SK-N-SH (cell line): ENCODE measurements around the gene MBTPS2. TPM values are rescaled to one million over a fixed set of nuclear protein-coding genes. Genes with fewer than 3 reads are reported as not detected.

ENCODE experiments used
- CTCF ChIA-PET: fragments of 300-600, 350-600 bp; formaldehyde crosslinking; extraction: SDS; loops from one replicate; lab custom pipeline; 2021; lab: Yijun Ruan, JAX
- POLR2A ChIA-PET: fragments of 350-600 bp; sonication (Branson Sonifier 250); formaldehyde crosslinking; extraction: SDS; loops from one replicate; lab custom pipeline; 2020; ENCODE audit warnings: antibody characterized with exemption, inconsistent platforms; lab: Yijun Ruan, JAX
- DNase-seq: peaks from one replicate; pipeline ENCODE4 v3.0.0; 2012
- H2AFZ ChIP-seq: fragments of 200-600 bp; sonication (generic); 2 replicates; pipeline ENCODE4 v1.8.1; 2016; ENCODE audit warnings: antibody characterized with exemption, mild to moderate bottlenecking, low read depth
- H3F3A ChIP-seq: fragments of 200-600 bp; sonication (generic); replicated peaks from 2 replicates; pipeline ENCODE3; 2016; ENCODE audit warnings: antibody characterized with exemption, mild to moderate bottlenecking; ENCODE audit not compliant: insufficient read depth
- H3K27ac ChIP-seq, 2 experiments: fragments of 200-500 bp in 1 of 2; fragments of 200-600 bp in 1 of 2; sonication (Bioruptor generic) in 1 of 2; sonication (generic), shearing (Covaris generic) in 1 of 2; 2 replicates each; pipeline versions ENCODE4 v1.5.1 to v1.6.1; 2014 to 2016; ENCODE audit warnings: low read depth in 2 of 2, inconsistent platforms in 1 of 2, low read length in 1 of 2, mild to moderate bottlenecking in 1 of 2, mixed read lengths in 1 of 2
- H3K27me3 ChIP-seq: fragments of 200-600 bp; sonication (generic), shearing (Covaris generic); 2 replicates; pipeline ENCODE4 v1.6.1; 2016; ENCODE audit warnings: mixed run types; ENCODE audit not compliant: insufficient read depth
- H3K36me3 ChIP-seq, 2 experiments: fragments of 200-500 bp in 1 of 2; fragments of 200-600 bp in 1 of 2; sonication (Bioruptor generic) in 1 of 2; sonication (generic) in 1 of 2; replicated peaks in 1 of 2; 2 replicates each; pipeline versions ENCODE3 to v1.5.1; 2014 to 2016; ENCODE audit warnings: low read length in 1 of 2, mild to moderate bottlenecking in 1 of 2; ENCODE audit not compliant: insufficient read depth in 2 of 2, control insufficient read depth in 1 of 2
- H3K4me1 ChIP-seq, 2 experiments: fragments of 200-500 bp in 1 of 2; fragments of 200-600 bp in 1 of 2; sonication (Bioruptor generic) in 1 of 2; sonication (generic), shearing (Covaris generic) in 1 of 2; 2 replicates each; pipeline versions ENCODE4 v1.5.1 to v1.6.1; 2014 to 2016; ENCODE audit warnings: low read depth in 1 of 2, low read length in 1 of 2, mixed run types in 1 of 2; ENCODE audit not compliant: insufficient read depth in 2 of 2, control insufficient read depth in 1 of 2
- H3K4me2 ChIP-seq: fragments of 200-600 bp; sonication (generic), shearing (Covaris generic); 2 replicates; pipeline ENCODE4 v1.6.1; 2017; ENCODE audit warnings: mixed run types
- H3K4me3 ChIP-seq, 2 experiments: fragments of 200-500 bp in 1 of 2; fragments of 200-600 bp in 1 of 2; sonication (Bioruptor generic) in 1 of 2; sonication (generic), shearing (Covaris generic) in 1 of 2; 2 replicates each; pipeline versions ENCODE4 v1.5.1 to v1.8.1; 2014 to 2016; ENCODE audit warnings: low read depth in 2 of 2, inconsistent platforms in 1 of 2, low read length in 1 of 2, mild to moderate bottlenecking in 1 of 2, mixed read lengths in 1 of 2, moderate library complexity in 1 of 2
- H3K79me2 ChIP-seq: fragments of 200-600 bp; sonication (generic); 2 replicates; pipeline ENCODE4 v1.8.1; 2017; ENCODE audit warnings: mild to moderate bottlenecking; ENCODE audit not compliant: insufficient read depth
- H3K9ac ChIP-seq: fragments of 200-600 bp; sonication (generic); 2 replicates; pipeline ENCODE4 v1.6.1; 2017; ENCODE audit warnings: mixed run types
- H3K9me2 ChIP-seq: fragments of 200-600 bp; sonication (generic); 2 replicates; pipeline ENCODE4 v1.6.1; 2017; ENCODE audit warnings: mixed run types
- H3K9me3 ChIP-seq: fragments of 200-600 bp; sonication (generic); 2 replicates; pipeline ENCODE4 v1.6.1; 2017; ENCODE audit warnings: mixed run types, mild to moderate bottlenecking, moderate library complexity
- H4K20me1 ChIP-seq: fragments of 200-600 bp; sonication (generic); 2 replicates; pipeline ENCODE4 v1.6.1; 2017; ENCODE audit warnings: mild to moderate bottlenecking, mixed run types; ENCODE audit not compliant: insufficient read depth
- EP300 ChIP-seq, 2 experiments: IDR thresholded peaks; 2 replicates each; pipeline versions ENCODE4 v1.4.0 to v1.6.1; 2012; ENCODE audit warnings: borderline replicate concordance in 1 of 2, low read depth in 1 of 2, low read length in 1 of 2
- GABPA ChIP-seq: IDR thresholded peaks from 2 replicates; pipeline ENCODE4 v1.4.0; 2012; ENCODE audit warnings: low read depth, mild to moderate bottlenecking
- GATA2 ChIP-seq: sonication (generic); formaldehyde crosslinking; IDR thresholded peaks from 2 replicates; pipeline ENCODE4 v1.5.0; 2020; ENCODE audit warnings: mild to moderate bottlenecking, missing genetic modification reagents
- NRF1 ChIP-seq: IDR thresholded peaks from 2 replicates; pipeline ENCODE4 v1.6.1; 2012; ENCODE audit warnings: low read depth, mild to moderate bottlenecking, low read length
- POLR2AphosphoS5 ChIP-seq: IDR thresholded peaks from 2 replicates; pipeline ENCODE4 v1.6.1; 2012; ENCODE audit warnings: low read depth, low read length
- RCOR1 ChIP-seq: fragments of 150-350 bp; IDR thresholded peaks from 2 replicates; pipeline ENCODE4 v1.6.1; 2017; ENCODE audit warnings: antibody characterized with exemption, low read length
- SMC3 ChIP-seq: IDR thresholded peaks from 2 replicates; pipeline ENCODE4 v1.6.1; 2012; ENCODE audit warnings: low read depth, low read length, improper control_type of control experiment
- WGBS: methylation state at CpG from one replicate; pipeline ENCODE4 v1.1.6; 2017; ENCODE audit warnings: low lambda C conversion rate; 5-methylcytosine and 5-hydroxymethylcytosine counted together
- polyA plus RNA-seq, 3 experiments: library from polyadenylated mRNA; depleted of rRNA; stranded (reverse); fragments of >200 nt; gene quantifications; 2 replicates each; pipeline ENCODE4 v1.2.3, GENCODE V29; 2012
- TF ChIP-seq, protein P1 (sequence below): fragments of 150-350 bp; IDR thresholded peaks from 2 replicates; pipeline ENCODE4 v1.6.1; 2016; ENCODE audit warnings: mild to moderate bottlenecking, low read depth, low read length
- TF ChIP-seq, protein P2 (sequence below): IDR thresholded peaks from 2 replicates; pipeline ENCODE4 v1.4.0; 2012; ENCODE audit warnings: low read depth, borderline replicate concordance

Gene MBTPS2
- polyA plus RNA-seq, 1 of the 3 experiments (the other 2 are of a cell fraction) = 21.6 TPM

DNA sequence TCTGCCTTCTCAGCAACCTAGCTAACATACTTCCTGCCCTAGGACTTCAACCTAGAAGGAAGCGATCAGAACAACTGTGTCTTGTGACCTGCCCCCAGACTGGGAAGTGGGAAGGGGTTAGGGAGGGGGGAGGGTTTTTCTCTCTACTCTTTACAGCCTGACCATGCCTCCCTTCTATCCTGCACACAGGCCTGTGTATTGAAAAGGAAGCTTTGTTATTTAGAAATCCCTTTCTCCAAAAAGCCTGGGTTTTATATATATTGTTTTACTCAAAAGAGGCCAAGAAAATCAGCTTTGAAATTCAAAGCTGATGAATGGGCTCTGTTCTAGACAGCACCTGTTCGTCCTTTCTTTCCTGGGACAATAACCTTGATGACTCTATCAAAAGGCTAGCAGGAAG is 65.9 kb downstream of the MBTPS2 start:
- no peak for TF ChIP-seq SMC3
- WGBS = 62% methylated on average over 2 of the region's 2 CpGs
- Histone ChIP-seq H3F3A (no peaks in the 10 kb centered on the region), H3K9ac (no peak overlapping the region), H3K36me3 (no peaks in the 10 kb centered on the region), H3K4me1 (no peaks in the 10 kb centered on the region), H3K9me3 (no peaks in the 10 kb centered on the region), H3K79me2 (no peaks in the 10 kb centered on the region), H3K4me3 (no peak overlapping the region), H3K27me3 (no peaks in the 10 kb centered on the region), H3K4me2 (no peak overlapping the region), H3K9me2 (no peaks in the 10 kb centered on the region), H4K20me1 (no peaks in the 10 kb centered on the region), H2AFZ (no peak overlapping the region), H3K27ac (no peak overlapping the region)
- ChIA-PET CTCF (no interaction called here), POLR2A (no interaction called here)
- no peak for DNase-seq

DNA sequence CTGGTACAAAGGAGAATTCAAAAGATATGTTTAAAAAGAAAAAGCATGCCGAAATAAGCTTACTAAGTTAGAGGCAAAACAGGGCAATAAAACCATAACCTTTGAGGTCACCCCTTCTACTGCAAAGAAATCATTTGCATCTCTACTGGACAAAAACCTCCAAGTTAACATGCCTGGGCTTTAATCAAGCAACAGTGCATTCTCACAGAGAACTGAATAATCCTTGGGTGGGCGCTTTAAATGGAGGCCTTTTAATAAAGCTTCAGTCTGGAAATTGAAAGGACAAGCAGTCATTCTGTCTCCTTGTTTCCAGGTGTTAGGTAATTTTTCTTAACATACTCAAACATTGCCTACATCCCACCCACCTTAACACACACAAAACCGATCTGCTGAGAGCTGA is 66.5 kb downstream of the MBTPS2 start:
- Histone ChIP-seq H4K20me1 (no peaks in the 10 kb centered on the region), H3K4me3 (no peak overlapping the region), H3K9me2 (no peaks in the 10 kb centered on the region), H3K36me3 (no peaks in the 10 kb centered on the region), H3K9me3 (no peaks in the 10 kb centered on the region), H3K4me1 (no peaks in the 10 kb centered on the region), H3F3A (no peaks in the 10 kb centered on the region), H3K79me2 (no peaks in the 10 kb centered on the region), H3K27me3 (no peaks in the 10 kb centered on the region), H3K9ac (no peak overlapping the region), H3K4me2 (no peak overlapping the region), H3K27ac (no peak overlapping the region), H2AFZ (no peak overlapping the region)
- TF ChIP-seq, protein P1, sequence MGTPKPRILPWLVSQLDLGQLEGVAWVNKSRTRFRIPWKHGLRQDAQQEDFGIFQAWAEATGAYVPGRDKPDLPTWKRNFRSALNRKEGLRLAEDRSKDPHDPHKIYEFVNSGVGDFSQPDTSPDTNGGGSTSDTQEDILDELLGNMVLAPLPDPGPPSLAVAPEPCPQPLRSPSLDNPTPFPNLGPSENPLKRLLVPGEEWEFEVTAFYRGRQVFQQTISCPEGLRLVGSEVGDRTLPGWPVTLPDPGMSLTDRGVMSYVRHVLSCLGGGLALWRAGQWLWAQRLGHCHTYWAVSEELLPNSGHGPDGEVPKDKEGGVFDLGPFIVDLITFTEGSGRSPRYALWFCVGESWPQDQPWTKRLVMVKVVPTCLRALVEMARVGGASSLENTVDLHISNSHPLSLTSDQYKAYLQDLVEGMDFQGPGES = no peak
- TF ChIP-seq NRF1 (no peak), GATA2 (CRISPR knock-in tag) (no peak), RCOR1 (no peak), EP300 (IDR thresholded peaks at IDR 0.05; ENCODE audit: borderline replicate concordance in 1 of 2, low read depth in 1 of 2, low read length in 1 of 2) (no peak), POLR2AphosphoS5 (no peak), GABPA (no peak)
- TF ChIP-seq, protein P2, sequence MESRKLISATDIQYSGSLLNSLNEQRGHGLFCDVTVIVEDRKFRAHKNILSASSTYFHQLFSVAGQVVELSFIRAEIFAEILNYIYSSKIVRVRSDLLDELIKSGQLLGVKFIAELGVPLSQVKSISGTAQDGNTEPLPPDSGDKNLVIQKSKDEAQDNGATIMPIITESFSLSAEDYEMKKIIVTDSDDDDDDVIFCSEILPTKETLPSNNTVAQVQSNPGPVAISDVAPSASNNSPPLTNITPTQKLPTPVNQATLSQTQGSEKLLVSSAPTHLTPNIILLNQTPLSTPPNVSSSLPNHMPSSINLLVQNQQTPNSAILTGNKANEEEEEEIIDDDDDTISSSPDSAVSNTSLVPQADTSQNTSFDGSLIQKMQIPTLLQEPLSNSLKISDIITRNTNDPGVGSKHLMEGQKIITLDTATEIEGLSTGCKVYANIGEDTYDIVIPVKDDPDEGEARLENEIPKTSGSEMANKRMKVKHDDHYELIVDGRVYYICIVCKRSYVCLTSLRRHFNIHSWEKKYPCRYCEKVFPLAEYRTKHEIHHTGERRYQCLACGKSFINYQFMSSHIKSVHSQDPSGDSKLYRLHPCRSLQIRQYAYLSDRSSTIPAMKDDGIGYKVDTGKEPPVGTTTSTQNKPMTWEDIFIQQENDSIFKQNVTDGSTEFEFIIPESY = no peak
- 61% methylated on average over 3 of the region's 3 CpGs for WGBS
- ChIA-PET CTCF (interaction anchor here (1.0 kb wide), 1 partner anchor 22 kb away, joined by 3 read pairs; no protein-coding TSS in a partner anchor), POLR2A (no interaction called here)
- DNase-seq = no peak
